Astrocyte (in vitro differentiated cells and primary cell): Measurements from ENCODE around the gene TTC31. TPM values are rescaled to one million over a fixed set of nuclear protein-coding genes. Genes with fewer than 3 reads are reported as not detected.
A peak's percentile ranks its signal among the peaks of the same experiment; 100 is the strongest.
"Not testable (repeated sequence)": the region's sequence is repeated elsewhere in the genome, so short reads cannot be mapped to it uniquely, and the experiment has no call there.

Experiments
- DNase-seq: peaks from one replicate; pipeline ENCODE4 v3.0.0-alpha.2; 2010; ENCODE audit warnings: low read depth
- FAIRE-seq: peaks from 2 replicates; lab custom pipeline; 2011; peaks lifted over from hg19 to GRCh38; lab: Jason Lieb, UNC
- H2AFZ ChIP-seq: 2 replicates; pipeline ENCODE4 v1.6.0; 2012; ENCODE audit warnings: low read depth, low read length, inconsistent platforms
- H3K27ac ChIP-seq: 2 replicates; pipeline ENCODE4 v1.5.1; 2011; ENCODE audit warnings: low read depth, low read length, inconsistent platforms
- H3K27me3 ChIP-seq: 2 replicates; pipeline ENCODE4 v1.6.0; 2011; ENCODE audit warnings: low read length, inconsistent platforms; ENCODE audit not compliant: insufficient read depth
- H3K36me3 ChIP-seq: 2 replicates; pipeline ENCODE4 v1.5.1; 2011; ENCODE audit warnings: low read length, inconsistent platforms; ENCODE audit not compliant: insufficient read depth
- H3K4me1 ChIP-seq: 2 replicates; pipeline ENCODE4 v1.5.1; 2011; ENCODE audit warnings: low read length, inconsistent platforms; ENCODE audit not compliant: insufficient read depth
- H3K4me2 ChIP-seq: 2 replicates; pipeline ENCODE4 v1.6.0; 2012; ENCODE audit warnings: low read length, inconsistent platforms
- H3K4me3 ChIP-seq: 2 replicates; pipeline ENCODE4 v1.5.1; 2011; ENCODE audit warnings: low read depth, mild to moderate bottlenecking, low read length, inconsistent platforms; ENCODE audit not compliant: insufficient read depth
- H3K79me2 ChIP-seq: 2 replicates; pipeline ENCODE4 v1.6.0; 2012; ENCODE audit warnings: mild to moderate bottlenecking, low read length, inconsistent platforms; ENCODE audit not compliant: insufficient read depth
- H3K9ac ChIP-seq: 2 replicates; pipeline ENCODE4 v1.6.0; 2012; ENCODE audit warnings: mild to moderate bottlenecking, low read length, inconsistent platforms
- H3K9me3 ChIP-seq: 2 replicates; pipeline ENCODE4 v1.5.1; 2012; ENCODE audit warnings: low read depth, mild to moderate bottlenecking, low read length, inconsistent platforms; ENCODE audit not compliant: insufficient read depth
- H4K20me1 ChIP-seq: 2 replicates; pipeline ENCODE4 v1.6.0; 2012; ENCODE audit warnings: low read length, inconsistent platforms; ENCODE audit not compliant: insufficient read depth
- H3K27ac Mint-ChIP-seq: one replicate; pipeline ENCODE4 v1.8.0; 2021; ENCODE audit warnings: mild to moderate bottlenecking, mixed read lengths; ENCODE audit not compliant: unreplicated experiment
- H3K27me3 Mint-ChIP-seq: one replicate; pipeline ENCODE4 v1.8.0; 2021; ENCODE audit warnings: low read depth, mixed read lengths; ENCODE audit not compliant: unreplicated experiment
- H3K36me3 Mint-ChIP-seq: one replicate; pipeline ENCODE4 v1.8.0; 2021; ENCODE audit warnings: low read depth, mixed read lengths; ENCODE audit not compliant: unreplicated experiment
- H3K4me1 Mint-ChIP-seq: one replicate; pipeline ENCODE4 v1.8.0; 2021; ENCODE audit warnings: low read depth, mixed read lengths; ENCODE audit not compliant: unreplicated experiment
- H3K4me3 Mint-ChIP-seq: one replicate; pipeline ENCODE4 v1.8.0; 2021; ENCODE audit warnings: mild to moderate bottlenecking, moderate library complexity, mixed read lengths; ENCODE audit not compliant: unreplicated experiment
- H3K9me3 Mint-ChIP-seq: one replicate; pipeline ENCODE4 v1.8.0; 2021; ENCODE audit warnings: mild to moderate bottlenecking, mixed read lengths; ENCODE audit not compliant: unreplicated experiment
- EZH2 ChIP-seq: IDR thresholded peaks from 2 replicates; pipeline ENCODE4 v1.6.1; 2012; ENCODE audit warnings: mild to moderate bottlenecking, low read length, inconsistent platforms; ENCODE audit not compliant: insufficient read depth
- total RNA-seq: library from RNA; stranded (reverse); gene quantifications from 2 replicates; pipeline ENCODE4 v1.2.1, GENCODE V29; 2021
- TF ChIP-seq, protein P1 (sequence below): IDR thresholded peaks from 2 replicates; pipeline ENCODE4 v1.5.1; 2011; ENCODE audit warnings: low read depth, mild to moderate bottlenecking, inconsistent platforms, low read length, moderate library complexity; ENCODE audit not compliant: insufficient read depth

Gene TTC31
- total RNA-seq, 1 donor from 2014 or later = 12.0 TPM

DNA sequence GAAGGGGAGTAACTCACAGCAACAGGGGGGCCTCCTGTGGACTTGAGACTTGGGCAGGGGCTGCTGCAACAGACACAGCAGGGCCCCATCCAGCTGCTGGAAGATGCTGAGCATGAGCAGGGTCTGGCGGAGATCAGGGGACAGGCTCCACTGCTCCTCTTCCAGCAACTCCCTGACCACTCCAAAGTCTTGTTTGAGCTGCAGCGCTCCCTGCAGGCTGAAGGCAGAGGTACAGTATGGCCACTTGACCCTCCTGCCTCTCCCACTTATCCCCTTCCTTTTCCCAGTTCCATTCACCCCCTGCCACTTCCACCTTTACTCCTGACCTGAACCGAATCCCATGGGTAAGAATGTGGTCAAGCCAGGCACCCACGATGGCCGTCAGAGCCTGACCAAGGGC is 8.0 kb upstream of the TTC31 start:
- H3K27me3 ChIP-seq = no peaks in the 10 kb centered on the region
- Mint-ChIP-seq H3K4me1 (peaks cover 7% of the 10 kb centered on the region), H3K36me3 (peaks cover 15% of the 10 kb centered on the region), H3K9me3 (no peaks in the 10 kb centered on the region), H3K4me3 (peak overlapping the region; percentile 37), H3K27ac (no peak overlapping the region), H3K27me3 (no peaks in the 10 kb centered on the region)
- FAIRE-seq = no peak
- DNase-seq = no peak
- no peak overlapping the region for H3K27ac ChIP-seq
- H3K9me3 ChIP-seq = no peaks in the 10 kb centered on the region
- no peak overlapping the region for H3K4me2 ChIP-seq
- H3K79me2 ChIP-seq = peaks cover 8% of the 10 kb centered on the region
- H4K20me1 ChIP-seq = no peaks in the 10 kb centered on the region
- H3K4me1 ChIP-seq = peaks cover 15% of the 10 kb centered on the region
- no peak overlapping the region for H2AFZ ChIP-seq
- no peak for TF ChIP-seq EZH2
- TF ChIP-seq, protein P1, sequence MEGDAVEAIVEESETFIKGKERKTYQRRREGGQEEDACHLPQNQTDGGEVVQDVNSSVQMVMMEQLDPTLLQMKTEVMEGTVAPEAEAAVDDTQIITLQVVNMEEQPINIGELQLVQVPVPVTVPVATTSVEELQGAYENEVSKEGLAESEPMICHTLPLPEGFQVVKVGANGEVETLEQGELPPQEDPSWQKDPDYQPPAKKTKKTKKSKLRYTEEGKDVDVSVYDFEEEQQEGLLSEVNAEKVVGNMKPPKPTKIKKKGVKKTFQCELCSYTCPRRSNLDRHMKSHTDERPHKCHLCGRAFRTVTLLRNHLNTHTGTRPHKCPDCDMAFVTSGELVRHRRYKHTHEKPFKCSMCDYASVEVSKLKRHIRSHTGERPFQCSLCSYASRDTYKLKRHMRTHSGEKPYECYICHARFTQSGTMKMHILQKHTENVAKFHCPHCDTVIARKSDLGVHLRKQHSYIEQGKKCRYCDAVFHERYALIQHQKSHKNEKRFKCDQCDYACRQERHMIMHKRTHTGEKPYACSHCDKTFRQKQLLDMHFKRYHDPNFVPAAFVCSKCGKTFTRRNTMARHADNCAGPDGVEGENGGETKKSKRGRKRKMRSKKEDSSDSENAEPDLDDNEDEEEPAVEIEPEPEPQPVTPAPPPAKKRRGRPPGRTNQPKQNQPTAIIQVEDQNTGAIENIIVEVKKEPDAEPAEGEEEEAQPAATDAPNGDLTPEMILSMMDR = no peak
- H3K4me3 ChIP-seq = no peak overlapping the region
- no peak overlapping the region for H3K9ac ChIP-seq
- peaks cover 10% of the 10 kb centered on the region for H3K36me3 ChIP-seq

DNA sequence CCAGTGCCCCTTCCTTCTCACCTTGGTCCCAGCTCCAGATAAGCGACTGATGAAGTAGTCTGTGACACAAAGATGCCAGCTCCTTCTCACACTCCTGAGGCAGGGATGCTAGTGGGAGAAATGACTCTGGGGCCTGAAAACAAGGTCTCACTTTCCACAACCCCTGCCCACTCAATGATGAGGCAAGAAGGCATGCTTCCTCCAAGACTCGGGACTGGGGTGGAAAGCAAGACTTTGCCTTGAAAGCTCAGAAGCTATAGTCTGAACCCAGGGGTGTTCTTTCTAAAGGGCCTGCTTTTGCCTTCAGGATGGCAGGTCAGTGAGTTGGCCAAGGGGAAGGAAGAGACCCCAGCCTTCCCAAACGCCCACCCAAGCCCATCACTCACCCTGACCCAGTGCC is 1.4 kb upstream of the TTC31 start:
- Mint-ChIP-seq H3K27me3 (no peaks in the 10 kb centered on the region), H3K4me3 (peak overlapping the region; percentile 98), H3K4me1 (peaks cover 3% of the 10 kb centered on the region), H3K9me3 (no peaks in the 10 kb centered on the region), H3K36me3 (peaks cover 6% of the 10 kb centered on the region), H3K27ac (no peak overlapping the region)
- TF ChIP-seq EZH2 = no peak
- TF ChIP-seq, protein P1 = no peak
- no peak for FAIRE-seq
- Histone ChIP-seq H3K27ac (no peak overlapping the region), H3K27me3 (no peaks in the 10 kb centered on the region), H3K4me1 (peaks cover 15% of the 10 kb centered on the region), H3K79me2 (peaks cover 37% of the 10 kb centered on the region), H3K9me3 (no peaks in the 10 kb centered on the region), H3K9ac (peak overlapping the region; percentile 88), H3K36me3 (peaks cover 3% of the 10 kb centered on the region), H3K4me3 (peak overlapping the region; percentile 97), H3K4me2 (peak overlapping the region; percentile 97), H2AFZ (peak overlapping the region; percentile 95), H4K20me1 (peaks cover 13% of the 10 kb centered on the region)
- no peak for DNase-seq

DNA sequence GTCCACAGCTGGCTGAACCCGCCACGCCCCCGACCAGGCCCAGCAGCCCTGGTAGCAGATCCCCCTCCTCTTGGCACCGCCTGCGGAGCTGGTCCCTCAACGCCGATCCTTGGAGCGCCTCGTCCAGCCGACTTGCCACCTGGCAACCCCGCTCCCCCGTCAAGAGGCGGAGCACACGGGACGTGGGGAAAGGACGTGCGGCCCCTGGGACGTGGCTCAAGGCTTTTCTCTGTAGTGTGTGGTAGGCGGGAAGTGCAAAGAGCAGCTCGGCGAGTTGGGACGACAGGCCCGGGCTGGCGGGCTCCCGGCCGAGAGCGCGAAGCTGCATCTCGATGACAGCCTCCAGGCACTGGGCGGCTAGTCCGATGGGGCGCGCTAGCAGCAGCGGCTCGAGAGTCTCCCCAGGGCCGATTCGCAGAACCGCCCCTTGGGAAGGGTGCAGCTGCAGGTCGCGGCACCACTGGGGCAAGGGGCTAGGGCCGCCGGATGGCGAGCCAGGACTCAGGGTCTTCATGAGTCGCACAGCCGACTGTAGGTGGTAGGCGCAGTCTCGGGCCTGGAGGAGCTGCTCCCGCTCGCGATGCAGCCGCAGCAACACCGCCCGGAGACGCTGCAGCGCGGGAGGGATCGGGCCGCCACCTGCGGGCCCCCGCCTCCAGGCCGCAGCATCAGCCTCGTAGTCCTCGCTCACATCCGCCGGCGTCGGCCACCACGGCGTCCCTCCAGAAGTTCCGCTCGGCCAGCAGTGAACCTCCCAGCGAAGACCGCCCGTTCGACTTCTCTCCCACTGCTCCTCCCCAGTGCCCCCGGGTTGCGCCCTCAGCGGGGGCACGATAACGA is 700 bp upstream of the TTC31 start:
- Histone ChIP-seq H3K36me3 (peaks cover 3% of the 10 kb centered on the region), H4K20me1 (peaks cover 13% of the 10 kb centered on the region), H3K27me3 (no peaks in the 10 kb centered on the region), H2AFZ (peak overlapping the region; percentile 95), H3K9me3 (no peaks in the 10 kb centered on the region), H3K4me2 (peak overlapping the region; percentile 97), H3K9ac (peak overlapping the region; percentile 88), H3K27ac (peak overlapping the region; percentile 83), H3K4me1 (peaks cover 15% of the 10 kb centered on the region), H3K4me3 (peak overlapping the region; percentile 97), H3K79me2 (peaks cover 37% of the 10 kb centered on the region)
- TF ChIP-seq, protein P1 = no peak
- TF ChIP-seq EZH2 = no peak
- Mint-ChIP-seq H3K36me3 (peaks cover 6% of the 10 kb centered on the region), H3K4me1 (peaks cover 3% of the 10 kb centered on the region), H3K9me3 (no peaks in the 10 kb centered on the region), H3K4me3 (peak overlapping the region; percentile 98), H3K27ac (peak overlapping the region; percentile 89), H3K27me3 (no peaks in the 10 kb centered on the region)
- no peak for DNase-seq
- no peak for FAIRE-seq

DNA sequence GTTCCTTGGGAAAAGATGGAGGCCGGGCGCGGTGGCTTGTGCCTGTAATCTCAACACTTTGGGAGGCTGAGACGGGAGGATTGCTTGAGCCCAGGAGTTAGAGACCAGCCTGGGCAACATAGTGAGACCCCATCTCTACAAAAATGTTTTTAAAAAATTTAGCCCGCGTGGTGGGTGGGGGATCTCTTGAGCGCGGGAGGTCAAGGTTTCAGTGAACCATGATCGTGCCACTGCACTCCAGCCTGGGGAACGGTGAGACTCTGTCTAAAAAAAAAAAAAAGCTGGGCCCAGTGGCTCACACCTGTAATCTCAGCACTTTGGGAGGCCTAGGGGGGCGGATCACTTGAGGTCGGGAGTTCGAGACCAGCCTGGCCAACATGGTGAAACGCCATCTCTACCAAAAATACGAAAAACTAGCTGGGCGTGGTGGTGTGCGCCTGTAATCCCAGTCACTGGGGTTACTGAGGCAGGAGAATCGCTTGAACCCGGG is 839 bp downstream of the TTC31 start:
- H2AFZ ChIP-seq = peak overlapping the region; percentile 95
- H3K9ac ChIP-seq = peak overlapping the region; percentile 88
- H3K27ac ChIP-seq = not testable (repeated sequence)

More for the DNA sequence above, 839 bp downstream of the TTC31 start:
- FAIRE-seq, H3K9me3 ChIP-seq, H3K4me1 Mint-ChIP-seq, H3K9me3 Mint-ChIP-seq, H3K36me3 Mint-ChIP-seq, H3K27me3 ChIP-seq, H3K36me3 ChIP-seq, H3K27me3 Mint-ChIP-seq, DNase-seq: not testable (repeated sequence)
- Mint-ChIP-seq H3K27ac (peak overlapping the region; percentile 89), H3K4me3 (peak overlapping the region; percentile 98)
- Histone ChIP-seq H3K79me2 (peaks cover 37% of the 10 kb centered on the region), H3K4me1 (peaks cover 15% of the 10 kb centered on the region), H4K20me1 (peaks cover 13% of the 10 kb centered on the region), H3K4me2 (peak overlapping the region; percentile 97), H3K4me3 (peak overlapping the region; percentile 97)
